Esophagus muscularis mucosa (tissue), 4 donors: ENCODE data around the gene BMP6. TPM values are rescaled to one million over a fixed set of nuclear protein-coding genes. Genes with fewer than 3 reads are reported as not detected.

ENCODE experiments used
- DNase-seq: peaks from one replicate; pipeline ENCODE4 v3.0.0-alpha.2; 2017; ENCODE audit errors: extremely low spot score
- H3K27ac ChIP-seq, 4 donors: fragments of 200-600 bp; sonication (generic); replicated peaks in 1 of 4; 1 replicate in 3 of 4; 2 replicates in 1 of 4; pipeline ENCODE4 v1.5.1; 2016 to 2019; ENCODE audit warnings: mild to moderate bottlenecking in 1 of 4
- H3K27me3 ChIP-seq, 4 donors: fragments of 200-600 bp; sonication (generic); one replicate each; pipeline versions ENCODE4 v1.5.1 to v1.6.0; 2016 to 2019
- H3K36me3 ChIP-seq, 4 donors: fragments of 200-600 bp; sonication (generic); one replicate each; pipeline ENCODE4 v1.5.1; 2016 to 2019
- H3K4me1 ChIP-seq, 4 donors: fragments of 200-600 bp; sonication (generic); one replicate each; pipeline ENCODE4 v1.5.1; 2016 to 2019
- H3K4me3 ChIP-seq, 4 donors: fragments of 200-600 bp; sonication (generic); 1 replicate in 2 of 4; 2 replicates in 2 of 4; pipeline ENCODE4 v1.5.1; 2016 to 2019; ENCODE audit warnings: mild to moderate bottlenecking in 4 of 4, moderate library complexity in 1 of 4
- H3K9me3 ChIP-seq, 4 donors: fragments of 200-600 bp; sonication (generic); 1 replicate in 3 of 4; 2 replicates in 1 of 4; pipeline ENCODE4 v1.5.1; 2016 to 2019
- EP300 ChIP-seq: sonication (generic); formaldehyde crosslinking; IDR thresholded peaks from one replicate; pipeline ENCODE4 v1.6.1; 2017; ENCODE audit warnings: antibody characterized with exemption
- POLR2A ChIP-seq: fragments of 450-650 bp; IDR thresholded peaks from one replicate; pipeline ENCODE4 v1.6.1; 2017; ENCODE audit warnings: antibody characterized with exemption, moderate library complexity, mild to moderate bottlenecking, low read depth
- POLR2AphosphoS5 ChIP-seq, 2 donors: sonication (generic); formaldehyde crosslinking; IDR thresholded peaks; one replicate each; pipeline ENCODE4 v1.6.1; 2017; ENCODE audit warnings: antibody characterized with exemption in 2 of 2
- whole genome bisulfite sequencing: methylation state at CpG from one replicate; pipeline ENCODE4 v1.1.5; 2018; 5-methylcytosine and 5-hydroxymethylcytosine counted together
- intact Hi-C: fragments of 100-400 bp; cut with DNase I; formaldehyde crosslinking; loops from one replicate; pipeline ENCODE4 v1.15.1; 2023
- total RNA-seq, 4 donors: library from RNA; depleted of rRNA; stranded (reverse); fragments of >200 nt; gene quantifications; one replicate each; pipeline versions ENCODE4 v1.1.0 to v1.2.1, GENCODE V29; 2016
- TF ChIP-seq, protein P1 (sequence below), 3 experiments: fragments of 200-600 bp in 2 of 3; fragments of 450-650 bp in 1 of 3; sonication (generic) in 2 of 3; IDR thresholded peaks; one replicate each; pipeline ENCODE4 v1.5.1; 2017 to 2019; ENCODE audit warnings: antibody characterized with exemption in 3 of 3, mild to moderate bottlenecking in 2 of 3, moderate library complexity in 1 of 3

Gene BMP6
- total RNA-seq, 4 donors from 2014 or later: 5.1 to 10.0 (median 6.9) TPM

DNA sequence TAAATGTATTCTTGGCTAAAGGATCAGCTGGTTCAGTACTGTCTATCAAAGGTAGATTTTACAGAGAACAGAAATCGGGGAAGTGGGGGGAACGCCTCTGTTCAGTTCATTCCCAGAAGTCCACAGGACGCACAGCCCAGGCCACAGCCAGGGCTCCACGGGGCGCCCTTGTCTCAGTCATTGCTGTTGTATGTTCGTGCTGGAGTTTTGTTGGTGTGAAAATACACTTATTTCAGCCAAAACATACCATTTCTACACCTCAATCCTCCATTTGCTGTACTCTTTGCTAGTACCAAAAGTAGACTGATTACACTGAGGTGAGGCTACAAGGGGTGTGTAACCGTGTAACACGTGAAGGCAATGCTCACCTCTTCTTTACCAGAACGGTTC is 154.8 kb downstream of the BMP6 start:
- no peaks in the 10 kb centered on the region for H3K4me1 ChIP-seq
- TF ChIP-seq POLR2A (no peak), EP300 (no peak), POLR2AphosphoS5 (IDR thresholded peaks at IDR 0.05) (no peak)
- TF ChIP-seq, protein P1, sequence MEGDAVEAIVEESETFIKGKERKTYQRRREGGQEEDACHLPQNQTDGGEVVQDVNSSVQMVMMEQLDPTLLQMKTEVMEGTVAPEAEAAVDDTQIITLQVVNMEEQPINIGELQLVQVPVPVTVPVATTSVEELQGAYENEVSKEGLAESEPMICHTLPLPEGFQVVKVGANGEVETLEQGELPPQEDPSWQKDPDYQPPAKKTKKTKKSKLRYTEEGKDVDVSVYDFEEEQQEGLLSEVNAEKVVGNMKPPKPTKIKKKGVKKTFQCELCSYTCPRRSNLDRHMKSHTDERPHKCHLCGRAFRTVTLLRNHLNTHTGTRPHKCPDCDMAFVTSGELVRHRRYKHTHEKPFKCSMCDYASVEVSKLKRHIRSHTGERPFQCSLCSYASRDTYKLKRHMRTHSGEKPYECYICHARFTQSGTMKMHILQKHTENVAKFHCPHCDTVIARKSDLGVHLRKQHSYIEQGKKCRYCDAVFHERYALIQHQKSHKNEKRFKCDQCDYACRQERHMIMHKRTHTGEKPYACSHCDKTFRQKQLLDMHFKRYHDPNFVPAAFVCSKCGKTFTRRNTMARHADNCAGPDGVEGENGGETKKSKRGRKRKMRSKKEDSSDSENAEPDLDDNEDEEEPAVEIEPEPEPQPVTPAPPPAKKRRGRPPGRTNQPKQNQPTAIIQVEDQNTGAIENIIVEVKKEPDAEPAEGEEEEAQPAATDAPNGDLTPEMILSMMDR (IDR thresholded peaks at IDR 0.05): no peak
- H3K4me3 ChIP-seq: no peak overlapping the region
- H3K27ac ChIP-seq: no peak overlapping the region
- peaks cover 41 to 71% (median 65%) of the 10 kb centered on the region in 4 donors for H3K36me3 ChIP-seq
- H3K27me3 ChIP-seq: no peaks in the 10 kb centered on the region
- intact Hi-C loops: no loop called here
- no peaks in the 10 kb centered on the region for H3K9me3 ChIP-seq
- DNase-seq: no peak
- 85% methylated on average over 8 of the region's 9 CpGs for WGBS

DNA sequence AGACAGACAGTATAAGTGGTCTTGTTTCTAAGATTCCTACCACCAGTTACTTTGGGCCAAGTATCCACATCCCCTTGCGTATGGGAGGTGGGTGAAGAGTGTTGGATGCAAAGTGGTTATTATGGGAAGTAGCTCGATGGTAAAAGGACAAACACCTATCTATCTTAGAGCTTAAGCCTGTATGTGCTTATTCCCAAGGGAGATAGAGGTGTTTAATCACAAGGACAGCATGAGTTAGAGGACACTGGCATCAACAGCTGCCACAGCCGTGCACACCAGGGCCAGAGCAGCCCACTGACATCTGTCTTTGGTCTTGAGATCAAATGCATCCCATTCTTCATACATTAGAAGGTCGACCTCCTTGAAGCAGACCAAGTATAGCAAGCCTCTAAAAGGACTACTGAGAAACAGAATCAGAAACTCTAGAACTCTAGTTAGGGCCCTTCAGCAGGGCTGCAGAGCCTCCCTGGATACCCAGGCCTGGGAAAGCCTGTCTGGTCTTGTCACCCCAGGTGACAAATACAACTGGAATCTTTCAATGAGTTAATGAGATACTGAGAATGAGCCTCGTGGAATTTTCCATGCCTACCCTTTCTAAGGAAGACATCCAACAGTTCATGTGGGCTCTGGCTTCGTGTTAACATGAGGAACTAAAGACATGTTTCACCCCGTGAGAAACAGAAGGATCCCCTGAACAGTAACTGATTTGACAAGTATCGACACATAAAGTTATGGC is 156.0 kb downstream of the BMP6 start:
- Histone ChIP-seq H3K36me3 (peaks cover 50 to 83% (median 77%) of the 10 kb centered on the region in 4 donors), H3K4me3 (no peak overlapping the region), H3K27me3 (no peaks in the 10 kb centered on the region), H3K27ac (no peak overlapping the region), H3K4me1 (no peaks in the 10 kb centered on the region), H3K9me3 (no peaks in the 10 kb centered on the region)
- intact Hi-C loops: no loop called here
- no peak for DNase-seq
- TF ChIP-seq, protein P1 (IDR thresholded peaks at IDR 0.05): no peak
- TF ChIP-seq POLR2AphosphoS5 (IDR thresholded peaks at IDR 0.05) (no peak), EP300 (no peak), POLR2A (no peak)
- WGBS: 93% methylated on average over 7 of the region's 8 CpGs

DNA sequence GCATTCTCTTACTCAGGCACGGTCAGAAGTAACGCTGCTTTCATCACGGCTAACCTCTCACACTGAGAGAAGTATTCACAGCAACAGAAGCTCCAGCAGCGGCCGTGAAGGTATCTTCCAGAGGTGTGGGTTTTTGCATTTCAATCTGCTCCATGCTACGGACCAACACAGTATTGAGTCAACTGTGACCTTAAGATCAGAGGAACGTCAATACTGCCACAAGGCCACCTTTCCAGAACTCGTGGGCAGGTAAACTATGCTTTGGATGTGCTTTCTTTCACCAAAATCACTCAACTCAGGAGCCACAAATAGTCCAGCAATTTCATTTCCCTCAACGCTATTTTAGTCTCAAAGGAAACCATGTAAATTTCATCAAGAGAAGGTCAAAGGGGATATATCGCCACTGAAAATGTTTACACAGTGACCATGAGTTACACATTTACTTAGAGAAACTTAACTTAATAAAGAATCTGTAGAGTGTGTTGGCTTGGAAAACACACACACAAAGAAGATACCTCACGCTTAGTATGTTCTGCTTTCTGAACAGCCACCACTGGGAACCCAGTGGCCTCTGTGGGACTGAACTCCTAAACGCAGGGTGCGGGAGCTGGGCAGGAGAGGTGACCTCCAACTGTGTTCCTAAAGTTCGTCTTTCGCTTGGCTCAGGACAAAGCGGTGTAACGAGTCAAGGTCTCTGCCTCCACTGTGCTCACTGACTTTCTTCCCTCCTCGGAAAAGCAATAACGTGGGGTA is 156.8 kb downstream of the BMP6 start:
- H3K4me3 ChIP-seq: no peak overlapping the region
- H3K9me3 ChIP-seq: no peaks in the 10 kb centered on the region
- intact Hi-C loops: no loop called here
- H3K27me3 ChIP-seq: no peaks in the 10 kb centered on the region
- H3K4me1 ChIP-seq: no peaks in the 10 kb centered on the region
- no peak overlapping the region for H3K27ac ChIP-seq
- TF ChIP-seq, protein P1 (IDR thresholded peaks at IDR 0.05): no peak
- no peak for TF ChIP-seq POLR2A
- no peak for TF ChIP-seq EP300
- TF ChIP-seq POLR2AphosphoS5 (IDR thresholded peaks at IDR 0.05): no peak
- WGBS: 92% methylated on average over 19 of the region's 19 CpGs
- no peak for DNase-seq
- H3K36me3 ChIP-seq: peaks cover 51 to 90% (median 85%) of the 10 kb centered on the region in 4 donors

DNA sequence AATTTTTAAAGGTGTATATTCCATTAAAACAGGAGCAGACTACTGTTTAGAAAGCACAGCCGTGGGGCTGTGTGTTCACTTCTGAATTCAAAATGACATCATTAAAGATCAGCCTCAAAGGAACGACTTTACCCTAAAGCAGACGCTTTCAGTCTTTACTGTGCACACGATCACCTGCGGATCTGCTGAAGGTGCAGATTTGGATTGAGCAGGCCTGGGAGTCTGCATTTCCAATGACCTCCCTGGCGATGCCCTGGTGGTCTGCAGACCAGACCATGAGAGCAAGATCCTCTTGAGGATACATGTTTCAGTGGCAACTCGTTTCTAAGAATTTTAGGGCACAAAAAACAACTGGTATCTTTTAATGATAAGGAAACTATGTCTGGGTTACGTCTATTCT is 157.5 kb downstream of the BMP6 start:
- no peak for DNase-seq
- TF ChIP-seq POLR2A (no peak), EP300 (no peak), POLR2AphosphoS5 (IDR thresholded peaks at IDR 0.05) (no peak)
- TF ChIP-seq, protein P1 (IDR thresholded peaks at IDR 0.05): no peak
- intact Hi-C loops: no loop called here
- peaks cover 58 to 97% (median 92%) of the 10 kb centered on the region in 4 donors for H3K36me3 ChIP-seq
- no peak overlapping the region for H3K27ac ChIP-seq
- no peaks in the 10 kb centered on the region for H3K27me3 ChIP-seq
- H3K4me1 ChIP-seq: no peaks in the 10 kb centered on the region
- 96% methylated on average over 8 of the region's 8 CpGs for WGBS
- no peaks in the 10 kb centered on the region for H3K9me3 ChIP-seq
- H3K4me3 ChIP-seq: no peak overlapping the region
